IMR-90 (cell line): Measurements from ENCODE around the gene RMC1.

ENCODE experiments used
- BHLHE40 ChIP-seq: fragments of 150-350 bp; IDR thresholded peaks from 2 replicates; pipeline ENCODE4 v1.6.1; 2016; ENCODE audit warnings: mild to moderate bottlenecking, low read depth, low read length
- CEBPB ChIP-seq: IDR thresholded peaks from 2 replicates; pipeline ENCODE4 v1.6.1; 2012; ENCODE audit warnings: low read depth, low read length, improper control_type of control experiment
- CHD1 ChIP-seq: IDR thresholded peaks from 2 replicates; pipeline ENCODE4 v1.6.1; 2012; ENCODE audit warnings: low read depth, low read length, improper control_type of control experiment
- POLR2A ChIP-seq: IDR thresholded peaks from 2 replicates; pipeline ENCODE4 v1.6.1; 2012; ENCODE audit warnings: mild to moderate bottlenecking, low read depth, low read length
- RAD21 ChIP-seq: IDR thresholded peaks from 2 replicates; pipeline ENCODE4 v1.6.1; 2012; ENCODE audit warnings: low read length, improper control_type of control experiment
- SMC3 ChIP-seq: fragments of 150-350 bp; IDR thresholded peaks from 2 replicates; pipeline ENCODE4 v1.6.1; 2016; ENCODE audit warnings: low read depth, mild to moderate bottlenecking, antibody characterized with exemption, low read length, moderate library complexity
- TF ChIP-seq, protein P1 (sequence below): conservative IDR thresholded peaks from 2 replicates; pipeline ENCODE4 v1.5.1; 2012; ENCODE audit warnings: mild to moderate bottlenecking, low read depth, low read length, improper control_type of control experiment
- TF ChIP-seq, protein P2 (sequence below): fragments of 150-350 bp; IDR thresholded peaks from 2 replicates; pipeline ENCODE4 v1.6.1; 2017; ENCODE audit warnings: mild to moderate bottlenecking, antibody characterized with exemption, low read length, low read depth

- TF ChIP-seq, protein P1, sequence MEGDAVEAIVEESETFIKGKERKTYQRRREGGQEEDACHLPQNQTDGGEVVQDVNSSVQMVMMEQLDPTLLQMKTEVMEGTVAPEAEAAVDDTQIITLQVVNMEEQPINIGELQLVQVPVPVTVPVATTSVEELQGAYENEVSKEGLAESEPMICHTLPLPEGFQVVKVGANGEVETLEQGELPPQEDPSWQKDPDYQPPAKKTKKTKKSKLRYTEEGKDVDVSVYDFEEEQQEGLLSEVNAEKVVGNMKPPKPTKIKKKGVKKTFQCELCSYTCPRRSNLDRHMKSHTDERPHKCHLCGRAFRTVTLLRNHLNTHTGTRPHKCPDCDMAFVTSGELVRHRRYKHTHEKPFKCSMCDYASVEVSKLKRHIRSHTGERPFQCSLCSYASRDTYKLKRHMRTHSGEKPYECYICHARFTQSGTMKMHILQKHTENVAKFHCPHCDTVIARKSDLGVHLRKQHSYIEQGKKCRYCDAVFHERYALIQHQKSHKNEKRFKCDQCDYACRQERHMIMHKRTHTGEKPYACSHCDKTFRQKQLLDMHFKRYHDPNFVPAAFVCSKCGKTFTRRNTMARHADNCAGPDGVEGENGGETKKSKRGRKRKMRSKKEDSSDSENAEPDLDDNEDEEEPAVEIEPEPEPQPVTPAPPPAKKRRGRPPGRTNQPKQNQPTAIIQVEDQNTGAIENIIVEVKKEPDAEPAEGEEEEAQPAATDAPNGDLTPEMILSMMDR = no peak
- TF ChIP-seq CHD1 = no peak
- TF ChIP-seq, protein P2, sequence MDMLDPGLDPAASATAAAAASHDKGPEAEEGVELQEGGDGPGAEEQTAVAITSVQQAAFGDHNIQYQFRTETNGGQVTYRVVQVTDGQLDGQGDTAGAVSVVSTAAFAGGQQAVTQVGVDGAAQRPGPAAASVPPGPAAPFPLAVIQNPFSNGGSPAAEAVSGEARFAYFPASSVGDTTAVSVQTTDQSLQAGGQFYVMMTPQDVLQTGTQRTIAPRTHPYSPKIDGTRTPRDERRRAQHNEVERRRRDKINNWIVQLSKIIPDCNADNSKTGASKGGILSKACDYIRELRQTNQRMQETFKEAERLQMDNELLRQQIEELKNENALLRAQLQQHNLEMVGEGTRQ = no peak
- TF ChIP-seq POLR2A = no peak
- TF ChIP-seq BHLHE40 = no peak
- TF ChIP-seq CEBPB = no peak
- no peak for TF ChIP-seq RAD21
- TF ChIP-seq SMC3 = no peak
Measured at GRCh38 chr18:23560186-23560585, 56.9 kb downstream of the RMC1 start.
